Measurements from ENCODE around the gene ACYP2.
"Not testable (repeated sequence)": the region's sequence is repeated elsewhere in the genome, so short reads cannot be mapped to it uniquely, and the experiment has no call there.

The ACYP2 gene

GRCh38 chr2:54114936-54115283 lies 505 bp upstream of the ACYP2 start:
- H3K9me3 ChIP-seq = no peaks in the 10 kb centered on the region
- H3K4me1 ChIP-seq = no peaks in the 10 kb centered on the region
- no peak for TF ChIP-seq CTCF (IDR thresholded peaks at IDR 0.05; ENCODE audit: low read depth, low read length)
- no peaks in the 10 kb centered on the region for H3K27me3 ChIP-seq
- no peak for DNase-seq
- H3K4me3 ChIP-seq (ENCODE audit: low read depth, low read length) = peak overlapping the region; percentile 76
- no peaks in the 10 kb centered on the region for H3K36me3 ChIP-seq

GRCh38 chr2:54116598-54116997 lies 1.2 kb downstream of the ACYP2 start:
- not testable (repeated sequence) for H3K4me3 ChIP-seq (ENCODE audit: low read depth, low read length); H3K27me3 ChIP-seq; H3K4me1 ChIP-seq; H3K36me3 ChIP-seq; H3K9me3 ChIP-seq; DNase-seq

GRCh38 chr2:54120950-54121349 lies 5.5 kb downstream of the ACYP2 start:
- no peak for TF ChIP-seq CTCF (IDR thresholded peaks at IDR 0.05; ENCODE audit: low read depth, low read length)
- Histone ChIP-seq H3K4me1 (no peaks in the 10 kb centered on the region), H3K4me3 (ENCODE audit: low read depth, low read length) (no peak overlapping the region), H3K9me3 (no peaks in the 10 kb centered on the region), H3K27me3 (no peaks in the 10 kb centered on the region), H3K36me3 (no peaks in the 10 kb centered on the region)
- DNase-seq = no peak

GRCh38 chr2:54122171-54122935 lies 6.9 kb downstream of the ACYP2 start:
- Histone ChIP-seq H3K4me1 (no peaks in the 10 kb centered on the region), H3K36me3 (no peaks in the 10 kb centered on the region), H3K4me3 (ENCODE audit: low read depth, low read length) (no peak overlapping the region), H3K9me3 (no peaks in the 10 kb centered on the region), H3K27me3 (no peaks in the 10 kb centered on the region)
- no peak for TF ChIP-seq CTCF (IDR thresholded peaks at IDR 0.05; ENCODE audit: low read depth, low read length)
- DNase-seq = no peak

- Histone ChIP-seq H3K36me3 (no peaks in the 10 kb centered on the region), H3K27me3 (no peaks in the 10 kb centered on the region), H3K4me3 (ENCODE audit: low read depth, low read length) (no peak overlapping the region), H3K9me3 (no peaks in the 10 kb centered on the region), H3K4me1 (no peaks in the 10 kb centered on the region)
- TF ChIP-seq CTCF (IDR thresholded peaks at IDR 0.05; ENCODE audit: low read depth, low read length) = no peak
- no peak for DNase-seq
These were observed 7.5 kb downstream of the ACYP2 start for GRCh38 chr2:54122939-54123338.

- H3K4me3 ChIP-seq (ENCODE audit: low read depth, low read length); H3K9me3 ChIP-seq; H3K36me3 ChIP-seq; H3K4me1 ChIP-seq; H3K27me3 ChIP-seq; DNase-seq: not testable (repeated sequence)
These were observed 11.8 kb downstream of the ACYP2 start for GRCh38 chr2:54127174-54127573.

GRCh38 chr2:54133056-54133455 lies 17.6 kb downstream of the ACYP2 start:
- no peaks in the 10 kb centered on the region for H3K9me3 ChIP-seq
- no peak for DNase-seq
- no peaks in the 10 kb centered on the region for H3K4me1 ChIP-seq
- no peak for TF ChIP-seq CTCF (IDR thresholded peaks at IDR 0.05; ENCODE audit: low read depth, low read length)
- H3K36me3 ChIP-seq = no peaks in the 10 kb centered on the region
- no peak overlapping the region for H3K4me3 ChIP-seq (ENCODE audit: low read depth, low read length)
- no peaks in the 10 kb centered on the region for H3K27me3 ChIP-seq

All from BE2C (cell line).